HUDEP-2 (cell line): ENCODE measurements around the gene LSAMP.

Source experiments
- DNase-seq, 76 experiments: peaks; one replicate each; lab custom pipeline; 2025; ENCODE audit not compliant: unreplicated experiment in 76 of 76; lab: John Stamatoyannopoulos, UW

LSAMP gene

GRCh38 chr3:115989684-115990421 is 455.4 kb downstream of the LSAMP start:
- no peak for DNase-seq

DNA sequence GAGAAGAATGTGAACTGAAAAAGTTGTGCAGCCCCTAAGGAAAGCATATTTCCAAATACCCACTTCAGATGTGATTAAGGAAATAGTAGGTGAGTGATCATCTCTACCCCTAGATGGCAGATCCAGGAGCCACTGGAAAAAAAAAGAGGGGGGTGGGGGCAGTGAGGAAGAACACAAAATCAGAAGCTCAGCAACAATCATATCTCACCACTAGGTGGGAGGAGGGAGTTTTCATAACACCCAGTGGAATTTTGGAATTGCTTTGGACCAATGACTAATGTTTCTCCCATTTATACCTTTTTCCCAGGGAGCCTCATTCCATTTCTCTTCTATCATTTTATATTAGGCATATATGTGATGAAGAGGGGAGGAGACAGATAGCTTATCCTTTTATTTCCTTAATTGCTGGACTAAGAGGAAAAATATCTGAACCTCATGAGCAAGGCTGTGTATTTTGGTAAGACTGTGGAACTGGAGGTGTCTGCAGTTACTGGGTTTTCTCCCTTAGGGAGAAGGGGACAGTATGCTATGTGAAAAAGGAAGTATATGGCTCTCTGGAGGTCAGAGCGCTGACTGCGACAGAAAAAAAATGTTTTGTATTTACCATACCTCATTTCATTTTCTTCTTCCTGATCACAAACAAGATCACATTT is 458.6 kb downstream of the LSAMP start:
- peak in 11 of 76 experiments; percentile 2 to 41 (median 15) for DNase-seq

DNA sequence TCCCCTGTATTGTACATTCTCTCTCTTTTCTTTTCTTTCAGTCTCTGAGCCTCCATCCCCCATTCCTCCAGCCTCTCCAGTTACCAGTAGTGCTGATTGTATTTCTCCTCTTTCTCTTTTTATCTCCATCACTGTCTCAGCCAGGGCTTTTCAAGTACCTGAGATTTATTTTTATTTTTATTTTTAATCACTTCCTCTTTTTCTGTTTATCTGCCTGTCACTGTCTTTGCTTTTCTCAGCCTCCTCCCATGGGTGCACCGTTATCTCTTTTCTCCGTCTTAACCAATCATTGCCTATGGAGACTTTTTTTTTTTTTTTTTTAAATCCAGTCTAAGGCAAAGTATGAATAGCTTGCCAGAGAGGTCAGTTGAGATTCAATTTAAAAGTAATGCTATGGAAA is 462.7 kb downstream of the LSAMP start:
- DNase-seq: peak in 24 of 76 experiments; percentile 3 to 65 (median 20)

DNA sequence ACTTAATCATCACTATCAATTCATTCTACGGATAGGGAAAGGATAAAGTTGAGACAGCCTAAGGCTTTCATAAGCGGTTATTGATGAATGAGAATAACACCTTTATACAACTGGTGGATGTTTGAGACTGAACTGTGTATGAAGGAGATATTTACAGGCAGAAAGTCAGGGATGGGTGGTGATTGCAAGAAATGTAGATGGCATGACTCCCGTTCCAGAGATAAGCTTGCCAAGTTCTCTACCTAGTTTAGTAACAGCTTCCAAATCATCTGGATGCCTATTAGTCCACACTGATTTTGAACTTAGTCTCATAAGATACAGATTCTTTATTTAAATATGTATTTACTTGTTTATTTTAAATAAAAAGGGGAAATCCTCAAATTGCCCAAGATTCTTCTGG is 463.2 kb downstream of the LSAMP start:
- no peak for DNase-seq

- DNase-seq: no peak
Observed at GRCh38 chr3:115980709-115981108, 464.6 kb downstream of the LSAMP start.

- DNase-seq: peak in 2 of 76 experiments; percentile 1 to 2
Observed at GRCh38 chr3:115977866-115978265, 467.4 kb downstream of the LSAMP start.

DNA sequence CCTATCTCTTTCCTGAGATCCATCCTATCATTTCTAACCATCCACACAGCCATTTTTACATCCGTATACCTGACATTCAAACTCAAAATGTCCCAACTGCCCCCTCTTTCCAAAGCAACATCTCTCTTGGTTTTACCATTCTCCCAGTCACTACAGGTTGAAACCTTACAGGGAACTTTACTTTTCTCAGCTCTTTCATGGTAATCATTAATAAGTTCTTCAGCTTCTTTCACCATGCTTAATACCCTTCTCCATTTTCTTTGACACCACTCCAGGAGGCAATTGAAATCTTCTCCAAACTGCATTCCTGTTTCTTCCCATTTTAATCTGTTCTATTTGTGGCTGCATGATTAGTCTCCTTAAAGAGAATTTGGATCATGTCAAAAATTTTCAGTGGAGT is 469.5 kb downstream of the LSAMP start:
- DNase-seq: no peak

DNA sequence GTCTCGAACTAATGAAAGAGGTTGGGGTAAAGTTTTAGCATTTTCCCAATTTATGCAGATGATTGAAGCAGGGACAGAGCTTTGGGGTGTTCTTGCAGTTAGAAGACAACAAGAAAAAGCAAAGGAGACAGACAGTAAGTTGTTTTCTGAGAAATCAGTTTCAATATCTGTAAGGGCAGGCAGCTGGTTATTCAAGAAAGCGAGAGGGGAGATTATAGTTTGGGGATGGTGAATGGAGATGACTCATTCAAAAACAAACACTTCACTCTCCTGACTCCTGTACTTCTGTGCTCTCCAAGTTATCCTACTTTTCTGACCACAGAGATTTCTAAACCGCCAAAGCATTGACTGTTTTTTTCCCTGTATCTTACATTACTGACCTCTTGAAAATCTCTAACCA is 469.9 kb downstream of the LSAMP start:
- DNase-seq: no peak

DNA sequence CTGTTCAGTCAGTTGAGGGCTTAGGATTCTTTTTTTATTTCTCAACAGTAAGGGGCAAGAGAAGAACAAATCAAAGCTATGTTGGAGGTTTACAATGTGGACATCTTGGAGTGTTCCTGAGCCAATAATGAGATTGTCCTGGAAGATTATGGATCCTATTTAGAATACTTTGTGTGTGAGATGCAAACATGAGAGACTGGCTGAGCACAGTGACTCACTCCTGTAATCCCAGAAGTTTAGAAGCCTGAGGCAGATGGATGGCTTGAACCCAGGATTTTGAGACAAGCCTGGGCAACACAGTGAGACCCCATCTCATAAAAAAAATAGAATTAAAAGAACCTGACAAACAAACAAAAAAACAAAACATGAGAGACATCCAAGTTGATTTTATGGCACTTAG is 470.3 kb downstream of the LSAMP start:
- DNase-seq: no peak

DNA sequence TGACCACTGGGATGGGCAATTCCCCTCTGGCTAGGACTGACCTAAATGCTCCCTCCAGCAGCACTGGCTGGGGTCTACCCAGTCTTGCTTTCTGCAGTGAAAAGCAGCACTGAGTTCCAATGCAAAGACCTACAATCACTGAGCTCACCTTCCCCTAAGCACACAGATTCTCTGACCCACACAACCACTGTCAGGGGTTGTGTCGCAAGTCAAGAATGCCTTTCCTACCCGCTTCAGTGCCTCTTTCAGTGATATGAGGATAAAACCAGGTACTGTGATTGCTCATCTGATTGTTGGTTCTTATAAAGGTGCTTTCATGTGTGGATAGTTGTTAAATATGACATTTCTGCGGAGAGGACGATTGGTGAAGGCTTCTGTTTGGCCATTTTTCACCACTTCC is 476.4 kb downstream of the LSAMP start:
- no peak for DNase-seq

GRCh38 chr3:115961380-115961779 is 483.9 kb downstream of the LSAMP start:
- no peak for DNase-seq

GRCh38 chr3:115960799-115961198 is 484.5 kb downstream of the LSAMP start:
- DNase-seq: peak in 8 of 76 experiments; percentile 1 to 19 (median 8)

DNA sequence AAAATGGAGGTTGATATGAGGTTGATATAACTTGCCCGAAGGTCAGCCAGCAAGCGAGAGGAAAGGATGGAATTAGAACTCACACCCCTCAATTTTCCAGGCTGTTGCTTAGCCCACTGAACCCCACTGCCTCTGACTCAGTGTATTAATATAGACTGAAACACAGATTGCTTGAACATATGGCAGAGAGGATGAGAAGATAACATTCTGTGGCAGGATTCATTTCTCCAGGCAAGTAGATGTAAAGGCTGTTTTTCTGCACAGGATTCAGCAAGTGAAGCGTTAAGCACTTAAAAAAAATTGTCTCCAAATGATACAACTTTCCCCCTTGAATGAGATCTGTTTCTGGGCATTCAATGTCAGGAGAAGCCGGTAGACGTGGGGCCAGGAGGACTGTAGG is 486.8 kb downstream of the LSAMP start:
- DNase-seq: no peak

DNA sequence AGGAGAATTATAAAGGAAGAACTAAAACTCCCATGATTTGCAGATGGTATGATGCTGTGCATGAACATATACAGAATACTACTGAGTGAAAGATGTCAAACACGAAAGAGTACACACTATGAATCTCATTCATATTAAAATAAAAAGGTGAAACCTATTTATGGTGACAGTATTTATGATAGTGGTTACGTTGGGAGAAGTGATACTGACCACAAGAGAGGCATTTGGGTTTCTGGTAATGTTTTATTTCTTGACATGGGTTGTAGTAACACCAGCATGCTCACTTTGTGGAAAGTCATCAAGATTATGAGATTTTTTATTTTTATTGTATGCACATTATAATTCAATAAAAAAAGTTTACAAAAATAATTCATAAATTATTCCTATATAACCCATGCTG is 498.0 kb downstream of the LSAMP start:
- DNase-seq: no peak

GRCh38 chr3:115943579-115943978 is 501.7 kb downstream of the LSAMP start:
- no peak for DNase-seq

- DNase-seq: no peak
Observed at GRCh38 chr3:115937054-115937453, 508.2 kb downstream of the LSAMP start.

DNA sequence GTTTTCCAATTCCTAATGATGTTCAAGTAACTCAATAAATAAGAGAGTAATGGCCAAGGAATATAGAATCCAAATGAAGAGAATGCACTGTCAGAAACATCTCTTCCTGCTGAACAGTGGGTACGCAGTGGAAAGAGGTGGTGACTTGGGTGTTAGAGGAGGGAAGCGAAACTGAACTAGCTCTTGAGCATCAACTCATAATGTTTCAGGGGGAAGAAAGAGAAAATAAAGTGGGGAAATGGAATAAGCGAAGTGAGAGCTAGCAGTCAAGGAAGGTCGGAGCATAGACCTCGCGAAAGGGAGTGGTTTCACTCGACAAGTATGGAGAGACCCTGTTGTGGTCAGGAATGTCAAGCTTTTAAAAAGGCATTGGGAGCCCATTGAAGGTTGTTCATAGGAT is 512.5 kb downstream of the LSAMP start:
- no peak for DNase-seq

DNA sequence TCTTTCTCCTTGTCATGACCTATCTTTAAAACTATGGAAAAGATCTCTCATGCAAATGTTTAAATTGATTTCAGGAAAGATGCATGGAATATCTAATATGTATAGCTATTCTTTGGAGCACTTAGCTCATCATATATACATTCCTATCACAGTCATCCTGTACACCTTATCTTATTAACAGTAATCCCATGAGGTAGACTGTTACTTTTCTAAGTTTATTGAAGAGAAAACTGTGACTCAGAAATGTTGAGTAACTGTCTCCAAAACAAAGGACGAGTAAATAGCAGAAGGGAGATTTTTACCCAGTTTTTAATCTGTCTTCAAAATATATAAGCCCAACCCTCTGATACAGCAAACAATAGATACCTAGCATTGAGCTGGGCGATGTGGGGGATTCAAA is 513.7 kb downstream of the LSAMP start:
- no peak for DNase-seq

DNA sequence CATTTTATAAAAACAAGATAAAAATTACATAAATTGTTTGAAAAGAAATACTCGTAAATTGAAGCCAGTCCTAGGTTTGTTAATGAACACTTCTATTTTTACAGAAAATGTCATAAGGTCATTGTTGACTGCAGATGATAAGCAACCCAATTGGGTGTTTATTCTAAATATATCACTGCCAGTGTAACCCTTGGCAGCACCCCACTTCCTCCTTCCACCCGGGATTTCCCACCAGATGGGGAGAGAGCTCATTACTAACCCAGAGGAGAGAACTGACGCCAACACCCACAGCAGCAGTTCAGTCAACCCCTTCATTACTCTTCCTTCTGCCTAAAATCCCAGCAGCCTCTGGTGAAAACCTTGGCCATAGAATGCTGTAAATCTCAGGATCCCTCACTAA is 514.4 kb downstream of the LSAMP start:
- DNase-seq: no peak

- DNase-seq: no peak
Observed at GRCh38 chr3:115930168-115930567, 515.1 kb downstream of the LSAMP start.

DNA sequence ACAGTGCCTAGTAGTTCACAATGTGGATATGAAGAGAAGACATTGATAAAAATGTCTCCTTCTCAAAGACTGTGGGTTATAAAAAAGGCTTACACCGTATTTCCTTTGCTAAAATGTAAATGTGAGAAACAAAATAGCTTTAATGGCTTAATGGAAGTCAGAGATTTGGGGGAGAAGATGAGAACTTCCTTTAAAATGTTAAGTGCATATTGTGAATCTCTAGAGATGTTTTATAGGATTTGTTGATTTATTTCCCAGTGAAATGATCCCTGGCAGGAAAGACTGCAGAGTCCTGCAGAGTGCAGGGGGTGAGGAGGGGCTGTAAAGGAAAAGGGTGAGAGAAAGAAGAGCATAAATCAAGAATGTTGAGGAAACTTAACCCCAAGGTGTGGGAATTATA is 516.9 kb downstream of the LSAMP start:
- DNase-seq: no peak

DNA sequence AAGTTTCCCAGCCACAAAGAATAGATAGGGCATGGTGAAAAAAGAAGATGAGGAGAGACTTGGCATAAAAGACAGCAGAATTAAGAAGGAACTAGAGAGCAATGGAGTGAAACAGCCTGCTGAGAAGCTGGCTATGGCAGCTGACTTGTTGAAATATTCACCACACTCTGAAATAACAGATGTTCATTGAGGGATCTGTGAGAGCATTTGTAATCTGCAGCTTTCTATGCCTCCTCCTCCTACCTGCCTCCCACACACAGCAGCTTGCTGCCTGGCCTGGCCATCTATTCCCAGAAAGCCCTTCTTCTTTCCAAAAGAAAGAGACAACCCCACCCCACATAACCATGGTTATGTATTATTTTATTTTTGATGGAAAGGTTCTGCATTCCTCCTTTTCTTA is 518.1 kb downstream of the LSAMP start:
- no peak for DNase-seq
